HCT116 (cell line): Measurements from ENCODE around the gene B4GALT7.
"Not testable (repeated sequence)": the region's sequence is repeated elsewhere in the genome, so short reads cannot be mapped to it uniquely, and the experiment has no call there.

Experiments used
- EZH2 ChIP-seq: fragments of 200-600 bp; sonication (generic); IDR thresholded peaks from 2 replicates; pipeline ENCODE4 v1.6.1; 2017; ENCODE audit warnings: antibody characterized with exemption, mixed run types
- EZH2phosphoT487 ChIP-seq: fragments of 200-600 bp; IDR thresholded peaks from 2 replicates; pipeline ENCODE4 v1.6.1; 2018; ENCODE audit warnings: antibody characterized with exemption, borderline replicate concordance
- POLR2A ChIP-seq: IDR thresholded peaks from 2 replicates; pipeline ENCODE4 v1.7.0; 2011; ENCODE audit warnings: borderline replicate concordance; ENCODE audit not compliant: insufficient read depth, insufficient read length; ENCODE audit errors: extremely low read depth
- SIN3A ChIP-seq: IDR thresholded peaks from 2 replicates; pipeline ENCODE4 v1.6.1; 2012; ENCODE audit warnings: low read depth
- ZNF274 ChIP-seq: fragments of 200-500 bp; sonication (Bioruptor generic); IDR thresholded peaks from 2 replicates; pipeline ENCODE4 v1.6.1; 2014; ENCODE audit warnings: mild to moderate bottlenecking, low read depth, low read length, inconsistent platforms
- TF ChIP-seq, protein P1 (sequence below), 3 experiments: fragments of 200-600 bp in 1 of 3; sonication (generic) in 1 of 3; IDR thresholded peaks in 2 of 3; conservative IDR thresholded peaks in 1 of 3; 2 replicates each; pipeline ENCODE4 v1.5.1; 2012 to 2017; ENCODE audit warnings: low read depth in 2 of 3, low read length in 2 of 3, antibody characterized with exemption in 1 of 3, borderline replicate concordance in 1 of 3, control low read depth in 1 of 3, mild to moderate bottlenecking in 1 of 3, mixed read lengths in 1 of 3, mixed run types in 1 of 3, moderate library complexity in 1 of 3; ENCODE audit not compliant: insufficient read depth in 1 of 3

DNA sequence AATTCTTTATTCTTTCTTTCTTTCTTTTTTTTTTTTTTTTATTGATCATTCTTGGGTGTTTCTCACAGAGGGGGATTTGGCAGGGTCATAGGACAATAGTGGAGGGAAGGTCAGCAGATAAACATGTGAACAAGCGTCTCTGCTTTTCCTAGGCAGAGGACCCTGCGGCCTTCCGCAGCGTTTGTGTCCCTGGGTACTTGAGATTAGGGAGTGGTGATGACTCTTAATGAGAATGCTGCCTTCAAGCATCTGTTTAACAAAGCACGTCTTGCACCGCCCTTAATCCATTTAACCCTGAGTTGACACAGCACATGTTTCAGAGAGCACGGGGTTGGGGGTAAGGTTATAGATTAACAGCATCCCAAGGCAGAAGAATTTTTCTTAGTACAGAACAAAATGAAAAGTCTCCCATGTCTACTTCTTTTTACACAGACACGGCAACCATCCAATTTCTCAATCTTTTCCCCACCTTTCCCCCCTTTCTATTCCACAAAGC, 40.4 kb upstream of the B4GALT7 start:
- TF ChIP-seq, protein P1, sequence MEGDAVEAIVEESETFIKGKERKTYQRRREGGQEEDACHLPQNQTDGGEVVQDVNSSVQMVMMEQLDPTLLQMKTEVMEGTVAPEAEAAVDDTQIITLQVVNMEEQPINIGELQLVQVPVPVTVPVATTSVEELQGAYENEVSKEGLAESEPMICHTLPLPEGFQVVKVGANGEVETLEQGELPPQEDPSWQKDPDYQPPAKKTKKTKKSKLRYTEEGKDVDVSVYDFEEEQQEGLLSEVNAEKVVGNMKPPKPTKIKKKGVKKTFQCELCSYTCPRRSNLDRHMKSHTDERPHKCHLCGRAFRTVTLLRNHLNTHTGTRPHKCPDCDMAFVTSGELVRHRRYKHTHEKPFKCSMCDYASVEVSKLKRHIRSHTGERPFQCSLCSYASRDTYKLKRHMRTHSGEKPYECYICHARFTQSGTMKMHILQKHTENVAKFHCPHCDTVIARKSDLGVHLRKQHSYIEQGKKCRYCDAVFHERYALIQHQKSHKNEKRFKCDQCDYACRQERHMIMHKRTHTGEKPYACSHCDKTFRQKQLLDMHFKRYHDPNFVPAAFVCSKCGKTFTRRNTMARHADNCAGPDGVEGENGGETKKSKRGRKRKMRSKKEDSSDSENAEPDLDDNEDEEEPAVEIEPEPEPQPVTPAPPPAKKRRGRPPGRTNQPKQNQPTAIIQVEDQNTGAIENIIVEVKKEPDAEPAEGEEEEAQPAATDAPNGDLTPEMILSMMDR (IDR thresholded peaks at IDR 0.05 in 2 of 3, conservative IDR thresholded peaks at IDR 0.05 in 1 of 3; ENCODE audit: borderline replicate concordance in 1 of 3, insufficient read depth in 1 of 3, low read depth in 2 of 3, low read length in 2 of 3): not testable (repeated sequence)
- TF ChIP-seq ZNF274, POLR2A, SIN3A, EZH2phosphoT487, EZH2: not testable (repeated sequence)
